ENCODE results near the gene FGD6. TPM values are rescaled to one million over a fixed set of nuclear protein-coding genes. Genes with fewer than 3 reads are reported as not detected.

The FGD6 gene
- total and polyA plus RNA-seq, 8 donors, result 13.8 to 36.0 (median 16.0) TPM

DNA sequence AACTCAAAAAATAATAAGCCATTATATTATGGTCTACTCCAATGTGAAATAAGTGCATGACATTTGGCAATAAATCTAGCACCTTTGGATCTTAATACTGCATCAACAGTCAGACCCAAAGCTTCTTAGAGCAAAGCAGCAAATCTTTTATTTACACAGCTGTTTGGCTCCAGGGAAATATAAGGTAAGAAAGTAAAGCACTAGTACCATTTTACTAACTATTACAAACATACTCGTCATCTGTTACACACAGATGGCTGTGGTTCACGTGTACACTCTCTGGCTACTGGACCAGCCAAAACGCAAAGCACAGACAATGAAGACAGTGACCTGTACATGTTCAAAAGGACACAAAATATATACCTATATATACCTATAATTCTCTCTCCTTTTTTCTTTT, 2.8 kb downstream of the FGD6 start:
- intact Hi-C loops (cut with DNase I), result loop anchor here in 1 of 2 donors (10.0 kb wide), 1 partner anchor 80 kb away; no protein-coding TSS in a partner anchor
- DNase-seq, result no peak
- Histone ChIP-seq H3K9me3 (no peaks in the 10 kb centered on the region), H3K27me3 (no peaks in the 10 kb centered on the region), H3K4me1 (peaks cover 4 to 35% of the 10 kb centered on the region in 2 donors), H3K36me3 (no peaks in the 10 kb centered on the region), H3K27ac (no peak overlapping the region), H3K4me3 (no peak overlapping the region)
- no peak for TF ChIP-seq CTCF (IDR thresholded peaks at IDR 0.05)
- ATAC-seq, result no peak

- ATAC-seq (no peak), DNase-seq (no peak)
- no peak overlapping the region for H3K4me3 ChIP-seq
- H3K36me3 ChIP-seq, result no peaks in the 10 kb centered on the region
- no peaks in the 10 kb centered on the region for H3K27me3 ChIP-seq
- no peak for TF ChIP-seq CTCF (IDR thresholded peaks at IDR 0.05)
- peaks cover 4 to 30% of the 10 kb centered on the region in 2 donors for H3K4me1 ChIP-seq
- intact Hi-C loops (cut with DNase I), result loop anchor here in 1 of 2 donors (10.0 kb wide), 1 partner anchor 79 kb away; no protein-coding TSS in a partner anchor
- no peaks in the 10 kb centered on the region for H3K9me3 ChIP-seq
- no peak overlapping the region for H3K27ac ChIP-seq
Observed at GRCh38 chr12:95213928-95214327, 3.3 kb downstream of the FGD6 start.

DNA sequence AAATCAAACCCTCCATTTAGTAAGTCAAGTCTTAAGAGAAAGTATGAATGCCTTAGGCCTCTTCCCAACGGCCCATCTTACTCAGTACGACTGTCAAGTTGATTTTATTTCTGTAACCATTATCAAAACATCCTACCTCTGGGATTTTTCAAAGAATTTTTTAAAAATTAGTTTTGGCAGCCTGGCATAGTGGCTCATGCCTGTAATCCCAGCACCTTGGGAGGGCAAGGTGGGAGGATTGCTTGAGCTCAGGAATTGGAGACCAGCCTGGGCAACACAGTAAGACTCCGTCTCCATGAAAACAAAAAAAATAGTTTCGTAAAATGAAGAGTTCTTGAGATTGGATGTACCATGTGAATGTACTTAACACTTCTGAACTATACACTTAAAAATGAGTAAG, 4.1 kb downstream of the FGD6 start:
- no peak for TF ChIP-seq CTCF (IDR thresholded peaks at IDR 0.05)
- H3K27ac ChIP-seq, result no peak overlapping the region
- H3K36me3 ChIP-seq, result no peaks in the 10 kb centered on the region
- intact Hi-C loops (cut with DNase I), result loop anchor here in 1 of 2 donors (10.0 kb wide), 1 partner anchor 78 kb away; no protein-coding TSS in a partner anchor
- ATAC-seq (no peak), DNase-seq (no peak)
- H3K4me1 ChIP-seq, result peaks cover 4 to 25% of the 10 kb centered on the region in 2 donors
- H3K27me3 ChIP-seq, result no peaks in the 10 kb centered on the region
- H3K9me3 ChIP-seq, result no peaks in the 10 kb centered on the region
- no peak overlapping the region for H3K4me3 ChIP-seq

DNA sequence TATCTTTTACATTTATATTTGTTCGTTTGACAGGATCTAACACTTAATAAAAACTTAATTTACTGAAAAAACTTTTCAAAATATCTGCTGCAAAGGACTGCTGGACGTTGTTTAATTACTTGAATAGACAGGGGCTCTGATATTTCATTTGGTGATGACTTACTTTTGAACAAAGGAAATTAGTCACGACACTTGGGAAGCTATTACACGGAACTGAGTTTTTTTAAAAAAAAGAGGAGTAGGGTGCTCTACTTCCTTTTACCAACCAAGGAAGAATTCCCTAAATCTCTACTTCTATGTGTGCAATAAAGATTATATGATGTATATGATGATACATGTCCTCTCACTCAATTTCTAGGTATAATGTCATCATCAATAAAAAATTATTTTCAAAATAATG, 4.7 kb downstream of the FGD6 start:
- no peaks in the 10 kb centered on the region for H3K9me3 ChIP-seq
- H3K27ac ChIP-seq, result no peak overlapping the region
- H3K4me3 ChIP-seq, result no peak overlapping the region
- ATAC-seq (no peak), DNase-seq (no peak)
- no peaks in the 10 kb centered on the region for H3K27me3 ChIP-seq
- H3K4me1 ChIP-seq, result peaks cover 4 to 25% of the 10 kb centered on the region in 2 donors
- no peak for TF ChIP-seq CTCF (IDR thresholded peaks at IDR 0.05)
- no peaks in the 10 kb centered on the region for H3K36me3 ChIP-seq
- intact Hi-C loops (cut with DNase I), result loop anchor here in 1 of 2 donors (10.0 kb wide), 1 partner anchor 78 kb away; no protein-coding TSS in a partner anchor

DNA sequence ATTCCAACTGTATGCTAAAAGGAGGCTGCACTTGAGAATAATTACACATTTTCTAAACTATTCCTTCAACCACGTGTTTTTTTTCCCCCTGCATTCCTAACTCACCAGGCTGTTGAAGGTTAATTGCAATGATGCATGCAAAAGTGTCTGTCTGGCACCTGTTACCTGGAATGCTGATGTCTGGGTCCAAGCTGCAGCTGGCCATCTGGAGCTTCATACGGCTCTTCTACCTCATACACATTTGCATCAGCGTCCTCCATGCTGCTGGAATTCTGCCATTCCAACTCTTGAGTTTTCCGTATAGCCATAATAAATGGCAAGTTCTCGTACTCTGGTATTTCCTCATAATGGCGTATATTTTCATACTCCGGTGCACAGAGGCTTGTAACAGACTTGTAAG, 8.6 kb downstream of the FGD6 start:
- H3K27ac ChIP-seq, result no peak overlapping the region
- H3K36me3 ChIP-seq, result no peaks in the 10 kb centered on the region
- DNase-seq, result no peak

More for the DNA sequence above, 8.6 kb downstream of the FGD6 start:
- Histone ChIP-seq H3K27me3 (no peaks in the 10 kb centered on the region), H3K9me3 (no peaks in the 10 kb centered on the region), H3K4me3 (no peak overlapping the region), H3K4me1 (peaks cover 24 to 35% of the 10 kb centered on the region in 2 donors)
- ATAC-seq, result no peak
- no peak for TF ChIP-seq CTCF (IDR thresholded peaks at IDR 0.05)
- intact Hi-C loops (cut with DNase I), result no loop called here

Data from left lung (tissue), 10 donors.